Gastroesophageal sphincter (tissue), 4 donors: Measurements from ENCODE around the gene CMSS1. TPM values are rescaled to one million over a fixed set of nuclear protein-coding genes. Genes with fewer than 3 reads are reported as not detected.

ENCODE experiments used
- ATAC-seq: fragments of 150-250 bp; one replicate; pipeline ENCODE4 v1.9.1; 2016; ENCODE audit warnings: mild to moderate bottlenecking, moderate library complexity
- H3K27ac ChIP-seq, 4 donors: fragments of 200-600 bp; sonication (generic) in 3 of 4; 1 replicate in 3 of 4; 2 replicates in 1 of 4; pipeline ENCODE4 v1.5.1; 2016 to 2019
- H3K27me3 ChIP-seq: fragments of 200-600 bp; sonication (generic); one replicate; pipeline ENCODE4 v1.5.1; 2019
- H3K36me3 ChIP-seq, 2 donors: fragments of 200-600 bp; sonication (generic); one replicate each; pipeline ENCODE4 v1.5.1; 2019; ENCODE audit warnings: control low read depth in 1 of 2
- H3K4me1 ChIP-seq, 3 donors: fragments of 200-600 bp; sonication (generic); 1 replicate in 2 of 3; 2 replicates in 1 of 3; pipeline ENCODE4 v1.5.1; 2016 to 2019; ENCODE audit warnings: control low read depth in 2 of 3
- H3K4me3 ChIP-seq, 2 donors: fragments of 200-600 bp; sonication (generic); one replicate each; pipeline ENCODE4 v1.5.1; 2019; ENCODE audit warnings: mild to moderate bottlenecking in 1 of 2, moderate library complexity in 1 of 2
- H3K9me3 ChIP-seq, 3 donors: fragments of 200-600 bp; sonication (generic); one replicate each; pipeline ENCODE4 v1.5.1; 2017 to 2019; ENCODE audit warnings: control low read depth in 2 of 3
- CTCF ChIP-seq, 4 experiments: fragments of 200-600 bp in 2 of 4; fragments of 450-650 bp in 2 of 4; sonication (generic) in 1 of 4; IDR thresholded peaks; one replicate each; pipeline ENCODE4 v1.5.1; 2017 to 2019; ENCODE audit warnings: antibody characterized with exemption in 4 of 4, mild to moderate bottlenecking in 2 of 4, moderate library complexity in 2 of 4
- EP300 ChIP-seq: sonication (generic); formaldehyde crosslinking; IDR thresholded peaks from one replicate; pipeline ENCODE4 v1.6.1; 2017; ENCODE audit warnings: antibody characterized with exemption, mild to moderate bottlenecking
- POLR2A ChIP-seq, 2 donors: fragments of 450-650 bp; IDR thresholded peaks; one replicate each; pipeline ENCODE4 v1.6.1; 2017; ENCODE audit warnings: antibody characterized with exemption in 2 of 2, mild to moderate bottlenecking in 2 of 2, moderate library complexity in 1 of 2
- POLR2AphosphoS5 ChIP-seq: sonication (generic); formaldehyde crosslinking; IDR thresholded peaks from one replicate; pipeline ENCODE4 v1.6.1; 2017; ENCODE audit warnings: antibody characterized with exemption
- WGBS, 2 donors: methylation state at CpG; one replicate each; pipeline ENCODE4 v1.1.5; 2018; ENCODE audit warnings: low coverage in 1 of 2; 5-methylcytosine and 5-hydroxymethylcytosine counted together
- total RNA-seq, 4 donors: library from RNA; depleted of rRNA; stranded (reverse); fragments of >200 nt; gene quantifications; one replicate each; pipeline ENCODE4 v1.1.0, GENCODE V29; 2016

CMSS1 gene
- total RNA-seq, 4 donors from 2014 or later, result 15.2 to 20.8 (median 16.6) TPM

GRCh38 chr3:100110162-100110561, 292.5 kb downstream of the CMSS1 start:
- TF ChIP-seq EP300 (no peak), CTCF (IDR thresholded peaks at IDR 0.05) (no peak), POLR2AphosphoS5 (no peak), POLR2A (IDR thresholded peaks at IDR 0.05) (no peak)
- no peaks in the 10 kb centered on the region for H3K9me3 ChIP-seq
- WGBS, 2 donors, result 25% methylated on average over 1 of the region's 1 CpG; no CpG with 5 or more reads in 1 of the 2 donors
- no peak overlapping the region for H3K4me3 ChIP-seq
- peak overlapping the region in 3 of 4 donors; percentile 5 to 58 (median 40) for H3K27ac ChIP-seq
- H3K4me1 ChIP-seq, result peaks cover 21 to 81% (median 26%) of the 10 kb centered on the region in 3 donors
- H3K27me3 ChIP-seq, result no peaks in the 10 kb centered on the region
- no peaks in the 10 kb centered on the region for H3K36me3 ChIP-seq
- ATAC-seq, result no peak

- TF ChIP-seq EP300, result no peak
- no peak for TF ChIP-seq CTCF (IDR thresholded peaks at IDR 0.05)
- TF ChIP-seq POLR2AphosphoS5, result no peak
- TF ChIP-seq POLR2A (IDR thresholded peaks at IDR 0.05), result no peak
- no peaks in the 10 kb centered on the region for H3K9me3 ChIP-seq
- H3K27me3 ChIP-seq, result no peaks in the 10 kb centered on the region
- WGBS, 2 donors, result 77 to 86% methylated on average over 1 of the region's 1 CpG
- peaks cover 5 to 66% (median 15%) of the 10 kb centered on the region in 3 donors for H3K4me1 ChIP-seq
- ATAC-seq, result no peak
- no peak overlapping the region for H3K4me3 ChIP-seq
- no peaks in the 10 kb centered on the region for H3K36me3 ChIP-seq
- H3K27ac ChIP-seq, result no peak overlapping the region
Observed at GRCh38 chr3:100111728-100112127, 294.1 kb downstream of the CMSS1 start.

GRCh38 chr3:100113723-100114412, 296.2 kb downstream of the CMSS1 start:
- Histone ChIP-seq H3K36me3 (no peaks in the 10 kb centered on the region), H3K4me1 (peaks cover 0 to 45% (median 9%) of the 10 kb centered on the region in 3 donors), H3K9me3 (no peaks in the 10 kb centered on the region), H3K4me3 (no peak overlapping the region), H3K27me3 (no peaks in the 10 kb centered on the region), H3K27ac (peak overlapping the region in 1 of 4 donors; percentile 35)
- ATAC-seq, result no peak
- peak; percentile 10 for TF ChIP-seq POLR2AphosphoS5
- TF ChIP-seq POLR2A (IDR thresholded peaks at IDR 0.05), result no peak
- 78 to 87% methylated on average over 7 of the region's 7 CpGs for WGBS, 2 donors

- Histone ChIP-seq H3K36me3 (no peaks in the 10 kb centered on the region), H3K27ac (peak within 1 kb of the TSS in 1 of 4 donors; percentile 35)
Observed at GRCh38 chr3:100114413-100115030, 296.9 kb downstream of the CMSS1 start, which contains the start of gene FILIP1L. FILIP1L (minus strand) TSS chr3:100114501.

GRCh38 chr3:100117093-100117492, 299.4 kb downstream of the CMSS1 start:
- WGBS, 2 donors, result 74 to 85% methylated on average over 4 of the region's 4 CpGs

More at GRCh38 chr3:100114413-100115030, 296.9 kb downstream of the CMSS1 start, which contains the start of gene FILIP1L:
- TF ChIP-seq POLR2A (IDR thresholded peaks at IDR 0.05), result no peak
- no peak for TF ChIP-seq EP300
- TF ChIP-seq CTCF (IDR thresholded peaks at IDR 0.05), result no peak
- no peak for TF ChIP-seq POLR2AphosphoS5
- 39 to 48% methylated on average over 4 of the region's 7 CpGs for WGBS, 2 donors
- no peak for ATAC-seq
- H3K4me1 ChIP-seq, result peaks cover 0 to 50% (median 9%) of the 10 kb centered on the region in 3 donors
- H3K27me3 ChIP-seq, result no peaks in the 10 kb centered on the region
- H3K4me3 ChIP-seq, result no peak within 1 kb of the TSS
- no peaks in the 10 kb centered on the region for H3K9me3 ChIP-seq

More at GRCh38 chr3:100117093-100117492, 299.4 kb downstream of the CMSS1 start:
- ATAC-seq, result no peak
- Histone ChIP-seq H3K27me3 (no peaks in the 10 kb centered on the region), H3K4me3 (no peak overlapping the region), H3K36me3 (no peaks in the 10 kb centered on the region), H3K27ac (no peak overlapping the region), H3K4me1 (peaks cover 0 to 37% (median 4%) of the 10 kb centered on the region in 3 donors), H3K9me3 (no peaks in the 10 kb centered on the region)
- no peak for TF ChIP-seq EP300
- TF ChIP-seq POLR2AphosphoS5, result no peak
- TF ChIP-seq POLR2A (IDR thresholded peaks at IDR 0.05), result no peak
- TF ChIP-seq CTCF (IDR thresholded peaks at IDR 0.05), result no peak
